Glutamatergic neuron (in vitro differentiated cells): ENCODE results near the gene GAP43. TPM values are rescaled to one million over a fixed set of nuclear protein-coding genes. Genes with fewer than 3 reads are reported as not detected.

Experiments used
- DNase-seq: peaks from one replicate; pipeline ENCODE4 v3.0.0; 2022
- H3K27ac Mint-ChIP-seq: one replicate; pipeline ENCODE4 v1.8.0; 2020; ENCODE audit warnings: mild to moderate bottlenecking, mixed read lengths, inconsistent platforms; ENCODE audit not compliant: unreplicated experiment
- H3K27me3 Mint-ChIP-seq: one replicate; pipeline ENCODE4 v1.8.0; 2020; ENCODE audit warnings: mild to moderate bottlenecking, moderate library complexity, mixed read lengths, inconsistent platforms; ENCODE audit not compliant: unreplicated experiment
- H3K36me3 Mint-ChIP-seq: one replicate; pipeline ENCODE4 v1.8.0; 2020; ENCODE audit warnings: mild to moderate bottlenecking, mixed read lengths, inconsistent platforms; ENCODE audit not compliant: unreplicated experiment
- H3K4me1 Mint-ChIP-seq: one replicate; pipeline ENCODE4 v1.8.0; 2020; ENCODE audit warnings: mild to moderate bottlenecking, low read depth, mixed read lengths, inconsistent platforms; ENCODE audit not compliant: unreplicated experiment
- H3K4me3 Mint-ChIP-seq: one replicate; pipeline ENCODE4 v1.8.0; 2020; ENCODE audit warnings: mild to moderate bottlenecking, mixed read lengths, inconsistent platforms; ENCODE audit not compliant: unreplicated experiment
- H3K9me3 Mint-ChIP-seq: one replicate; pipeline ENCODE4 v1.8.0; 2020; ENCODE audit warnings: mild to moderate bottlenecking, moderate library complexity, mixed read lengths, inconsistent platforms; ENCODE audit not compliant: unreplicated experiment
- total RNA-seq: library from RNA; stranded (reverse); fragmentation: NEBNext Ultra II Directional; extraction: Animal tissue kit (Norgen Biotek cat#: 25700); gene quantifications from one replicate; pipeline ENCODE4 v1.2.1, GENCODE V29; 2021; ENCODE audit not compliant: unreplicated experiment
- TF ChIP-seq, protein P1 (sequence below): fragments of 200-600 bp; sonication (generic); IDR thresholded peaks from one replicate; pipeline ENCODE4 v1.5.0; 2021; ENCODE audit not compliant: partially characterized antibody, unreplicated experiment

GAP43 gene
- total RNA-seq, 1 donor from 2014 or later: 684 TPM

DNA sequence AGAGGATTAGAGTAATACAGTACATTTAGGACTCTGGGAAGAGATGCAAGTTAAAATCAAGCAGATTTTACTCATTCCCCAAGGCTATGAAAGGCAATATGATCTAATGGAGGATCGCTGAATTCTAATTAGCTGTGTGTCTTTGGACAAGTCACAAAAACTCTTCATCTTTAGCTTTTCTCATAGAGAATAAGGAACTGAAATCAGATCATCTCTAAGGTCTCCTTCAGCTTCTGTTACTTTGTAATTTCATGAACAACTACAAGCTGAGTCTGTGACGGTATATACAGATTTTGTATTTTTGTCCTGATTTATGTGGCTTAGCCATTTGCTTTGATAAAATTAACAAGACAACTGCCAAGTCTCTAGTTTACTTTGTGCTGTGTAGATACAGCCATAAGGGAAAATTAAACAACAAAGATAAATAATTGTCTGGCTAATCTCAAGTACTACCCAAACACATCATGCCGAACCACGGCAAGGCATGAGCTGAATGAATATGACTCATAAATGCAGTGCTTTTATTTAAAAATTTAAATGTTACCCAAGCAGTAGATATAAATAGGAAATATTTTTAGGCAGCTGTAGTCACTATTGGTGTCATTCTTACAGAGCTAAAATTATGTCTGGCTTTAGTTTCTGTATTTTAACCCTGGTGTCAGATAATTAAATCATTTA, 81.5 kb downstream of the GAP43 start:
- TF ChIP-seq, protein P1, sequence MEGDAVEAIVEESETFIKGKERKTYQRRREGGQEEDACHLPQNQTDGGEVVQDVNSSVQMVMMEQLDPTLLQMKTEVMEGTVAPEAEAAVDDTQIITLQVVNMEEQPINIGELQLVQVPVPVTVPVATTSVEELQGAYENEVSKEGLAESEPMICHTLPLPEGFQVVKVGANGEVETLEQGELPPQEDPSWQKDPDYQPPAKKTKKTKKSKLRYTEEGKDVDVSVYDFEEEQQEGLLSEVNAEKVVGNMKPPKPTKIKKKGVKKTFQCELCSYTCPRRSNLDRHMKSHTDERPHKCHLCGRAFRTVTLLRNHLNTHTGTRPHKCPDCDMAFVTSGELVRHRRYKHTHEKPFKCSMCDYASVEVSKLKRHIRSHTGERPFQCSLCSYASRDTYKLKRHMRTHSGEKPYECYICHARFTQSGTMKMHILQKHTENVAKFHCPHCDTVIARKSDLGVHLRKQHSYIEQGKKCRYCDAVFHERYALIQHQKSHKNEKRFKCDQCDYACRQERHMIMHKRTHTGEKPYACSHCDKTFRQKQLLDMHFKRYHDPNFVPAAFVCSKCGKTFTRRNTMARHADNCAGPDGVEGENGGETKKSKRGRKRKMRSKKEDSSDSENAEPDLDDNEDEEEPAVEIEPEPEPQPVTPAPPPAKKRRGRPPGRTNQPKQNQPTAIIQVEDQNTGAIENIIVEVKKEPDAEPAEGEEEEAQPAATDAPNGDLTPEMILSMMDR: no peak
- Mint-ChIP-seq H3K27me3 (no peaks in the 10 kb centered on the region), H3K36me3 (no peaks in the 10 kb centered on the region), H3K4me1 (peaks cover 36% of the 10 kb centered on the region), H3K4me3 (no peak overlapping the region), H3K27ac (no peak overlapping the region), H3K9me3 (no peaks in the 10 kb centered on the region)
- DNase-seq: no peak

GRCh38 chr3:115706311-115706829, 83.1 kb downstream of the GAP43 start:
- H3K27ac Mint-ChIP-seq: no peak overlapping the region
- H3K9me3 Mint-ChIP-seq: peaks cover 3% of the 10 kb centered on the region
- no peak for DNase-seq
- TF ChIP-seq, protein P1: no peak
- H3K4me1 Mint-ChIP-seq: peaks cover 47% of the 10 kb centered on the region
- H3K27me3 Mint-ChIP-seq: peaks cover 4% of the 10 kb centered on the region
- H3K4me3 Mint-ChIP-seq: no peak overlapping the region
- H3K36me3 Mint-ChIP-seq: no peaks in the 10 kb centered on the region

GRCh38 chr3:115708540-115708939, 85.2 kb downstream of the GAP43 start:
- Mint-ChIP-seq H3K36me3 (no peaks in the 10 kb centered on the region), H3K4me1 (peaks cover 64% of the 10 kb centered on the region), H3K9me3 (peaks cover 7% of the 10 kb centered on the region), H3K27me3 (peaks cover 11% of the 10 kb centered on the region), H3K27ac (peak overlapping the region; percentile 83), H3K4me3 (peak overlapping the region; percentile 63)
- TF ChIP-seq, protein P1: no peak
- DNase-seq: no peak

DNA sequence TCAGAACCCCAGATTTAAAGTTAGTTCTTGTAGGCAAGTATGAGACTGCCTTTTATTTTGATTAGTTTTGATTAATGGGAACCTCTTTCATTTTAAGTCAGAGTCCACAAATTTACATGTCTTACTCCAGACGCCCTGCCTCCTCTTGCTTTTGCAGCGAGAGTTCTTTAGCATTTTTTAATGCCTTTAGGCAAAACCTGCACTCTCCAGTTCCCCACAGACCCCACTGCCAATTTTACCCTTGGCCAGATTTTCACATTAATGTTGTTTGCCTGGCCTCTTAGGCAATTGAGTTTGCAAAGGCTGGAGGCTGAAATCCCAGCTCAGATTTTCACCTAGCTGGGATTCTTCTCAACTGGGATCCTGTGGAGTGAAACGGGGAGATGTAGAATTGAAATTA, 85.8 kb downstream of the GAP43 start:
- peaks cover 13% of the 10 kb centered on the region for H3K27me3 Mint-ChIP-seq
- H3K27ac Mint-ChIP-seq: peak overlapping the region; percentile 83
- DNase-seq: no peak
- H3K36me3 Mint-ChIP-seq: no peaks in the 10 kb centered on the region
- H3K4me3 Mint-ChIP-seq: peak overlapping the region; percentile 53
- peaks cover 13% of the 10 kb centered on the region for H3K9me3 Mint-ChIP-seq
- TF ChIP-seq, protein P1: no peak
- H3K4me1 Mint-ChIP-seq: peaks cover 69% of the 10 kb centered on the region

- no peak overlapping the region for H3K27ac Mint-ChIP-seq
- TF ChIP-seq, protein P1: no peak
- peaks cover 13% of the 10 kb centered on the region for H3K27me3 Mint-ChIP-seq
- H3K4me3 Mint-ChIP-seq: no peak overlapping the region
- H3K4me1 Mint-ChIP-seq: peaks cover 70% of the 10 kb centered on the region
- H3K9me3 Mint-ChIP-seq: peaks cover 14% of the 10 kb centered on the region
- no peaks in the 10 kb centered on the region for H3K36me3 Mint-ChIP-seq
- DNase-seq: no peak
Observed at GRCh38 chr3:115709931-115710330, 86.6 kb downstream of the GAP43 start.
